PC-3 (cell line): ENCODE data around the gene WDFY3. TPM values are rescaled to one million over a fixed set of nuclear protein-coding genes. Genes with fewer than 3 reads are reported as not detected.

Experiments used
- ATAC-seq: fragments of 200-7000 bp; cut with Tn5 transposase; 2 replicates; pipeline ENCODE4 v1.9.1; 2020; ENCODE audit warnings: mild to moderate bottlenecking, moderate library complexity
- BruUV-seq: library from RNA; stranded (reverse); fragments of 400-500 nt; replicated peaks from 2 replicates; lab custom pipeline; 2021; lab: Mats Ljungman, UMichigan
- CTCF ChIA-PET: fragments of 300-600 bp; sonication (Branson Sonifier 250); formaldehyde crosslinking; loops from one replicate; lab custom pipeline; 2022; ENCODE audit warnings: antibody characterized with exemption; lab: Charles Lee
- POLR2A ChIA-PET: fragments of 300-600 bp; sonication (Branson Sonifier 250); formaldehyde crosslinking; loops from one replicate; lab custom pipeline; 2022; ENCODE audit warnings: antibody characterized with exemption; ENCODE audit not compliant: unreplicated experiment; lab: Charles Lee
- DNase-seq: peaks from one replicate; pipeline ENCODE4 v3.0.0-alpha.2; 2015
- H2AFZ ChIP-seq: fragments of 300-600 bp; sonication (generic); 2 replicates; pipeline ENCODE4 v1.6.0; 2016; ENCODE audit warnings: antibody characterized with exemption, low read length
- H3F3A ChIP-seq: fragments of 300-600 bp; sonication (generic); one replicate; pipeline ENCODE4 v1.6.0; 2017; ENCODE audit warnings: antibody characterized with exemption, low read length, control low read depth, mild to moderate bottlenecking; ENCODE audit not compliant: unreplicated experiment
- H3K27ac ChIP-seq: fragments of 300-600 bp; sonication (generic); 2 replicates; pipeline ENCODE4 v1.5.1; 2016; ENCODE audit warnings: mild to moderate bottlenecking, low read length
- H3K27me3 ChIP-seq: fragments of 300-600 bp; sonication (generic); 2 replicates; pipeline ENCODE4 v1.6.1; 2016; ENCODE audit warnings: low read length, mixed read lengths
- H3K36me3 ChIP-seq: fragments of 300-600 bp; sonication (generic); 2 replicates; pipeline ENCODE4 v1.6.1; 2016; ENCODE audit warnings: low read depth, mixed run types, low read length, mixed read lengths
- H3K4me1 ChIP-seq: fragments of 300-600 bp; sonication (generic); 2 replicates; pipeline ENCODE4 v1.5.1; 2016; ENCODE audit warnings: low read length; ENCODE audit not compliant: insufficient read depth
- H3K4me2 ChIP-seq: fragments of 300-600 bp; sonication (generic); 2 replicates; pipeline ENCODE4 v1.6.0; 2016; ENCODE audit warnings: low read length
- H3K4me3 ChIP-seq: fragments of 300-600 bp; sonication (generic); 2 replicates; pipeline ENCODE4 v1.5.1; 2016; ENCODE audit warnings: mild to moderate bottlenecking, low read length, mixed read lengths
- H3K79me2 ChIP-seq: fragments of 300-600 bp; sonication (generic); 2 replicates; pipeline ENCODE4 v1.6.1; 2017; ENCODE audit warnings: low read length, mixed read lengths
- H3K9ac ChIP-seq: fragments of 300-600 bp; sonication (generic); 2 replicates; pipeline ENCODE4 v1.6.0; 2016; ENCODE audit warnings: mild to moderate bottlenecking, low read length
- H3K9me2 ChIP-seq: fragments of 300-600 bp; sonication (generic); replicated peaks from 2 replicates; pipeline ENCODE4 v1.6.1; 2016; ENCODE audit warnings: mixed run types, low read length, mixed read lengths
- H3K9me3 ChIP-seq: fragments of 300-600 bp; sonication (generic); 2 replicates; pipeline ENCODE4 v1.6.1; 2016; ENCODE audit warnings: low read length, mixed read lengths
- H4K20me1 ChIP-seq: fragments of 300-600 bp; sonication (generic); 2 replicates; pipeline ENCODE4 v1.6.1; 2016; ENCODE audit warnings: low read length, mixed read lengths
- CTCF ChIP-seq: fragments of 300-600 bp; sonication (generic); conservative IDR thresholded peaks from 2 replicates; pipeline ENCODE4 v1.5.1; 2017; ENCODE audit warnings: antibody characterized with exemption, low read depth, mild to moderate bottlenecking, low read length
- EZH2 ChIP-seq: fragments of 300-600 bp; sonication (generic); IDR thresholded peaks from one replicate; pipeline ENCODE4 v1.6.1; 2017; ENCODE audit warnings: antibody characterized with exemption, mild to moderate bottlenecking, low read length; ENCODE audit not compliant: unreplicated experiment
- EZH2phosphoT487 ChIP-seq: fragments of 300-600 bp; sonication (generic); IDR thresholded peaks from 2 replicates; pipeline ENCODE4 v1.6.1; 2018; ENCODE audit warnings: mild to moderate bottlenecking, antibody characterized with exemption, low read length, borderline replicate concordance
- intact Hi-C: fragments of 100-400 bp; cut with micrococcal nuclease; formaldehyde crosslinking; loops from 2 replicates; pipeline ENCODE4 v1.9.0; 2023
- total RNA-seq: library from RNA; depleted of rRNA; stranded (reverse); fragments of >200 nt; gene quantifications from 2 replicates; pipeline ENCODE4 v1.2.3, GENCODE V29; 2014

The WDFY3 gene
- total RNA-seq, 1 experiment from 2014 or later, result 23.1 TPM

- POLR2A ChIA-PET, result no interaction called here
- Histone ChIP-seq H3K79me2 (no peaks in the 10 kb centered on the region), H3F3A (no peaks in the 10 kb centered on the region), H3K9me2 (no peaks in the 10 kb centered on the region), H3K9ac (no peak overlapping the region), H3K4me1 (no peaks in the 10 kb centered on the region), H4K20me1 (no peaks in the 10 kb centered on the region), H3K4me3 (no peak overlapping the region), H2AFZ (no peak overlapping the region), H3K9me3 (no peaks in the 10 kb centered on the region), H3K4me2 (no peak overlapping the region), H3K36me3 (peaks cover 7% of the 10 kb centered on the region; the same call in 1 of the 2 replicates), H3K27ac (no peak overlapping the region), H3K27me3 (no peaks in the 10 kb centered on the region)
- DNase-seq (no peak), ATAC-seq (no peak)
- TF ChIP-seq EZH2, result no peak
- no peak for TF ChIP-seq CTCF
- TF ChIP-seq EZH2phosphoT487, result no peak
- intact Hi-C loops, result no loop called here
- CTCF ChIA-PET, result no interaction called here
- no TSS peak for BruUV-seq
Observed at GRCh38 chr4:84786478-84786877, 180.0 kb downstream of the WDFY3 start.

GRCh38 chr4:84782517-84782916 is 184.0 kb downstream of the WDFY3 start:
- no TSS peak for BruUV-seq
- intact Hi-C loops, result no loop called here
- Histone ChIP-seq H3K27ac (no peak overlapping the region), H3F3A (no peaks in the 10 kb centered on the region), H3K36me3 (peaks cover 7% of the 10 kb centered on the region), H3K79me2 (no peaks in the 10 kb centered on the region), H3K27me3 (no peaks in the 10 kb centered on the region), H2AFZ (no peak overlapping the region), H3K9me3 (no peaks in the 10 kb centered on the region), H3K9me2 (no peaks in the 10 kb centered on the region), H3K9ac (no peak overlapping the region), H3K4me2 (no peak overlapping the region), H3K4me3 (no peak overlapping the region), H4K20me1 (no peaks in the 10 kb centered on the region), H3K4me1 (no peaks in the 10 kb centered on the region)
- TF ChIP-seq CTCF (no peak), EZH2 (no peak), EZH2phosphoT487 (no peak)
- POLR2A ChIA-PET, result no interaction called here
- DNase-seq (no peak), ATAC-seq (no peak)
- CTCF ChIA-PET, result no interaction called here

GRCh38 chr4:84780719-84781118 is 185.8 kb downstream of the WDFY3 start:
- H3K9me2 ChIP-seq, result no peaks in the 10 kb centered on the region
- H3F3A ChIP-seq, result no peaks in the 10 kb centered on the region
- no peaks in the 10 kb centered on the region for H3K9me3 ChIP-seq
- no peak overlapping the region for H3K27ac ChIP-seq
- ChIA-PET CTCF (no interaction called here), POLR2A (no interaction called here)
- no peaks in the 10 kb centered on the region for H4K20me1 ChIP-seq
- intact Hi-C loops, result no loop called here
- H3K79me2 ChIP-seq, result no peaks in the 10 kb centered on the region
- no peak for DNase-seq
- H3K9ac ChIP-seq, result no peak overlapping the region
- H3K4me1 ChIP-seq, result no peaks in the 10 kb centered on the region
- ATAC-seq, result no peak
- no peaks in the 10 kb centered on the region; the same call in none of the 2 replicates for H3K36me3 ChIP-seq
- H3K4me3 ChIP-seq, result no peak overlapping the region
- H3K4me2 ChIP-seq, result no peak overlapping the region
- H2AFZ ChIP-seq, result no peak overlapping the region
- BruUV-seq, result no TSS peak
- no peak for TF ChIP-seq CTCF
- TF ChIP-seq EZH2, result no peak
- no peak for TF ChIP-seq EZH2phosphoT487
- H3K27me3 ChIP-seq, result no peaks in the 10 kb centered on the region
